GM23248 (cell line): ENCODE results near the gene DHRS3. TPM values are rescaled to one million over a fixed set of nuclear protein-coding genes. Genes with fewer than 3 reads are reported as not detected.

ENCODE experiments used
- DNase-seq: peaks from one replicate; pipeline ENCODE4 v3.0.0-alpha.2; 2015
- H2AFZ ChIP-seq: fragments of 200-600 bp; sonication (generic); 2 replicates; pipeline ENCODE4 v1.6.1; 2016; ENCODE audit warnings: antibody characterized with exemption
- H3F3A ChIP-seq: fragments of 200-600 bp; sonication (generic); 2 replicates; pipeline ENCODE4 v1.6.1; 2016; ENCODE audit warnings: mild to moderate bottlenecking, antibody characterized with exemption, mixed run types; ENCODE audit not compliant: insufficient read depth
- H3K27ac ChIP-seq: fragments of 200-600 bp; sonication (generic); 2 replicates; pipeline ENCODE4 v1.5.1; 2016; ENCODE audit warnings: mild to moderate bottlenecking
- H3K27me3 ChIP-seq: fragments of 200-600 bp; sonication (generic); replicated peaks from 2 replicates; pipeline ENCODE4 v1.6.1; 2016; ENCODE audit warnings: mild to moderate bottlenecking; ENCODE audit not compliant: insufficient read depth
- H3K36me3 ChIP-seq: fragments of 200-600 bp; sonication (generic); 2 replicates; pipeline ENCODE4 v1.6.1; 2016; ENCODE audit warnings: low read depth, mild to moderate bottlenecking
- H3K4me1 ChIP-seq: fragments of 200-600 bp; sonication (generic); 2 replicates; pipeline ENCODE4 v1.6.1; 2016; ENCODE audit warnings: mild to moderate bottlenecking; ENCODE audit not compliant: insufficient read depth
- H3K4me2 ChIP-seq: fragments of 200-600 bp; sonication (generic); one replicate; pipeline ENCODE4 v1.6.1; 2016; ENCODE audit warnings: mild to moderate bottlenecking; ENCODE audit not compliant: unreplicated experiment
- H3K4me3 ChIP-seq: fragments of 200-600 bp; sonication (generic); 2 replicates; pipeline ENCODE4 v1.5.1; 2016; ENCODE audit warnings: mild to moderate bottlenecking
- H3K79me2 ChIP-seq: fragments of 200-600 bp; sonication (generic); 2 replicates; pipeline ENCODE4 v1.6.1; 2016; ENCODE audit warnings: mild to moderate bottlenecking; ENCODE audit not compliant: insufficient read depth
- H3K9ac ChIP-seq: fragments of 200-600 bp; sonication (generic); 2 replicates; pipeline ENCODE4 v1.6.1; 2016; ENCODE audit warnings: mild to moderate bottlenecking
- H3K9me2 ChIP-seq: fragments of 200-600 bp; sonication (generic); 2 replicates; pipeline ENCODE4 v1.6.1; 2016; ENCODE audit warnings: mixed run types, mild to moderate bottlenecking, moderate library complexity; ENCODE audit not compliant: insufficient read depth
- H3K9me3 ChIP-seq: fragments of 200-600 bp; sonication (generic); one replicate; pipeline ENCODE4 v1.6.1; 2017; ENCODE audit warnings: low read depth
- H4K20me1 ChIP-seq: fragments of 200-600 bp; sonication (generic); 2 replicates; pipeline ENCODE4 v1.6.0; 2016; ENCODE audit not compliant: insufficient read depth
- EZH2 ChIP-seq: fragments of 200-600 bp; sonication (generic); IDR thresholded peaks from 2 replicates; pipeline ENCODE4 v1.6.1; 2018; ENCODE audit warnings: antibody characterized with exemption, mild to moderate bottlenecking; ENCODE audit not compliant: insufficient read depth, poor library complexity, severe bottlenecking
- EZH2phosphoT487 ChIP-seq: fragments of 200-600 bp; sonication (generic); IDR thresholded peaks from 2 replicates; pipeline ENCODE4 v1.6.1; 2018; ENCODE audit warnings: antibody characterized with exemption, moderate library complexity, mild to moderate bottlenecking, low read depth; ENCODE audit not compliant: insufficient read depth
- WGBS, 2 experiments: methylation state at CpG; one replicate each; pipeline ENCODE4 v1.1.6; 2015 to 2017; ENCODE audit warnings: low lambda C conversion rate in 2 of 2, low coverage in 1 of 2; ENCODE audit errors: missing lambda C conversion rate in 2 of 2; 5-methylcytosine and 5-hydroxymethylcytosine counted together
- in situ Hi-C: fragments of 300-500 bp; cut with MboI; formaldehyde crosslinking; loops from 2 replicates; pipeline ENCODE4 v1.15.0; 2020
- polyA plus RNA-seq: library from polyadenylated mRNA; unstranded; fragments of >200 nt; fragmentation: Nextera tagmentation; extraction: Ambion mirVana; gene quantifications from 2 replicates; pipeline ENCODE4 v1.2.1, GENCODE V29; 2016
- total RNA-seq: library from RNA; depleted of rRNA; stranded (reverse); fragments of >200 nt; shearing (Covaris generic); gene quantifications from 2 replicates; pipeline ENCODE4 v1.2.3, GENCODE V29; 2014

Gene DHRS3
- total and polyA plus RNA-seq, 2 experiments from 2014 or later: 55.2 to 120 TPM

DNA sequence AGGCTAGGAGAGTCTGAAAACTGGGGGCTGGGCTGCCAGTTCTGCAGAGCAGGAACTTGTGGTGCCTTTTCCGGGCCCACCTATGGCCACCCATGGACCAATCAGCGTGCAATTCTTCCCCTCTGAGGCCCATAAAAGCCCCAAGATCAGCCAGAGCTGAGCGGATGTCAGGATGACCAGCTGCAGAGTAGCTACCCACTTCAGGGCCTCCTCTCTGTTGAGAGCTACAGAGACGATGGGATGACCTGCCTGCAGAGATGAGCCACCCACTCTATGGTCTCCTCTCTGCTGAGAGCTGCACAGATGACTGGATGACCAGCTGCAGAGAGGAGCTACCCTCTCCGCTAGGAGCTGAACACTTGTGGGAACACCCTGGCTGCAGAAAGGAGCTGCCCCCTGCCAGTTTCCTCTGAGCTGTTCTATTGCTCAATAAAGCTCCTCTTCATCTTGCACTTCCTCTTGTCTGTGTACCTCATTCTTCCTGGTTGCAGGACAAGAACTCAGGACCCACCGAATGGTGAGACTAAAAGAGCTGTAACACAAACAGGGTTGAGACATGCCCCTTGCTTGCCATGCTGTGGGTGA, 13.0 kb upstream of the DHRS3 start:
- no peak overlapping the region for H3K4me3 ChIP-seq
- no peak overlapping the region for H3K4me2 ChIP-seq
- no peaks in the 10 kb centered on the region for H3K4me1 ChIP-seq
- TF ChIP-seq EZH2phosphoT487 (no peak), EZH2 (no peak)
- no peak overlapping the region for H3K9ac ChIP-seq
- H3K36me3 ChIP-seq: no peaks in the 10 kb centered on the region
- H3K27me3 ChIP-seq: no peaks in the 10 kb centered on the region
- no peak overlapping the region for H2AFZ ChIP-seq
- H3K9me2 ChIP-seq: no peaks in the 10 kb centered on the region
- WGBS, 2 experiments: 63% methylated on average over 6 of the region's 6 CpGs
- no peaks in the 10 kb centered on the region for H3K9me3 ChIP-seq
- DNase-seq: peak; percentile 32
- in situ Hi-C loops: no loop called here
- H3K79me2 ChIP-seq: no peaks in the 10 kb centered on the region
- no peaks in the 10 kb centered on the region for H3F3A ChIP-seq
- H4K20me1 ChIP-seq: no peaks in the 10 kb centered on the region
- no peak overlapping the region for H3K27ac ChIP-seq

GRCh38 chr1:12629985-12630760, 12.2 kb upstream of the DHRS3 start:
- Histone ChIP-seq H3K27ac (no peak overlapping the region), H3K27me3 (no peaks in the 10 kb centered on the region), H3K4me3 (no peak overlapping the region), H2AFZ (no peak overlapping the region), H3K36me3 (no peaks in the 10 kb centered on the region), H4K20me1 (no peaks in the 10 kb centered on the region), H3F3A (no peaks in the 10 kb centered on the region), H3K4me2 (no peak overlapping the region), H3K9ac (no peak overlapping the region), H3K79me2 (no peaks in the 10 kb centered on the region), H3K9me3 (no peaks in the 10 kb centered on the region), H3K9me2 (no peaks in the 10 kb centered on the region), H3K4me1 (no peaks in the 10 kb centered on the region)
- WGBS, 2 experiments: 59 to 64% methylated on average over 15 of the region's 15 CpGs
- DNase-seq: no peak
- in situ Hi-C loops: loop anchor here (10.0 kb wide), 1 partner anchor 315 kb away; no protein-coding TSS in a partner anchor
- TF ChIP-seq EZH2 (no peak), EZH2phosphoT487 (no peak)

- Histone ChIP-seq H4K20me1 (no peaks in the 10 kb centered on the region), H3K4me2 (no peak overlapping the region), H3K4me3 (no peak overlapping the region), H3K9me3 (no peaks in the 10 kb centered on the region), H3F3A (no peaks in the 10 kb centered on the region), H3K4me1 (no peaks in the 10 kb centered on the region), H3K36me3 (no peaks in the 10 kb centered on the region), H3K27me3 (no peaks in the 10 kb centered on the region), H3K27ac (no peak overlapping the region), H2AFZ (no peak overlapping the region), H3K9ac (no peak overlapping the region), H3K9me2 (no peaks in the 10 kb centered on the region), H3K79me2 (no peaks in the 10 kb centered on the region)
- DNase-seq: no peak
- in situ Hi-C loops: loop anchor here (10.0 kb wide), 1 partner anchor 315 kb away; no protein-coding TSS in a partner anchor
- no peak for TF ChIP-seq EZH2
- TF ChIP-seq EZH2phosphoT487: no peak
- WGBS, 2 experiments: 73 to 90% methylated on average over 1 of the region's 1 CpG
Observed at GRCh38 chr1:12629511-12629956, 11.5 kb upstream of the DHRS3 start.

GRCh38 chr1:12627296-12627695, 9.3 kb upstream of the DHRS3 start:
- in situ Hi-C loops: loop anchor here (10.0 kb wide), 1 partner anchor 312 kb away; no protein-coding TSS in a partner anchor
- 71 to 72% methylated on average over 5 of the region's 5 CpGs for WGBS, 2 experiments
- Histone ChIP-seq H3K4me1 (no peaks in the 10 kb centered on the region), H3K9me2 (no peaks in the 10 kb centered on the region), H3F3A (no peaks in the 10 kb centered on the region), H3K27ac (no peak overlapping the region), H4K20me1 (no peaks in the 10 kb centered on the region), H3K27me3 (no peaks in the 10 kb centered on the region), H3K4me2 (no peak overlapping the region), H3K9me3 (no peaks in the 10 kb centered on the region), H3K79me2 (no peaks in the 10 kb centered on the region), H3K36me3 (no peaks in the 10 kb centered on the region), H2AFZ (no peak overlapping the region), H3K4me3 (no peak overlapping the region), H3K9ac (no peak overlapping the region)
- DNase-seq: no peak
- TF ChIP-seq EZH2phosphoT487 (no peak), EZH2 (no peak)
